Thoracic aorta (tissue), 2 donors: ENCODE results near the gene ZFP62. TPM values are rescaled to one million over a fixed set of nuclear protein-coding genes. Genes with fewer than 3 reads are reported as not detected.

Experiments
- ATAC-seq: fragments of 150-250 bp; one replicate; pipeline ENCODE4 v1.8.0; 2017; ENCODE audit warnings: low read depth; ENCODE audit not compliant: insufficient number of reproducible peaks, low FRiP score
- DNase-seq: peaks from one replicate; pipeline ENCODE4 v3.0.0-alpha.2; 2020; ENCODE audit warnings: low spot score
- H3K27ac ChIP-seq, 2 donors: fragments of 200-600 bp; sonication (generic); 1 replicate in 1 of 2; 2 replicates in 1 of 2; pipeline ENCODE4 v1.5.1; 2016; ENCODE audit warnings: mild to moderate bottlenecking in 2 of 2, moderate library complexity in 2 of 2
- H3K27me3 ChIP-seq: fragments of 200-600 bp; sonication (generic); replicated peaks from 2 replicates; pipeline ENCODE4 v1.6.0; 2016; ENCODE audit warnings: mild to moderate bottlenecking; ENCODE audit not compliant: insufficient read depth
- H3K36me3 ChIP-seq: fragments of 200-600 bp; sonication (generic); one replicate; pipeline ENCODE4 v1.5.1; 2016
- H3K4me1 ChIP-seq, 2 donors: fragments of 200-600 bp; sonication (generic); 1 replicate in 1 of 2; 2 replicates in 1 of 2; pipeline versions ENCODE4 v1.5.1 to v1.6.0; 2016; ENCODE audit warnings: low read depth in 2 of 2, mild to moderate bottlenecking in 1 of 2; ENCODE audit not compliant: control insufficient read depth in 1 of 2
- H3K4me3 ChIP-seq: fragments of 200-600 bp; sonication (generic); 2 replicates; pipeline ENCODE4 v1.5.1; 2016; ENCODE audit warnings: mild to moderate bottlenecking
- H3K9me3 ChIP-seq: fragments of 200-600 bp; sonication (generic); 2 replicates; pipeline ENCODE4 v1.5.1; 2016
- total RNA-seq, 2 donors: library from RNA; depleted of rRNA; stranded (reverse); fragments of >200 nt; gene quantifications; one replicate each; pipeline versions ENCODE4 v1.1.0 to v1.2.3, GENCODE V29; 2016
- TF ChIP-seq, protein P1 (sequence below): fragments of 200-600 bp; sonication (generic); IDR thresholded peaks from one replicate; pipeline ENCODE4 v1.5.1; 2019; ENCODE audit warnings: antibody characterized with exemption

ZFP62 gene
- total RNA-seq, 2 donors from 2014 or later, result 12.2 to 19.0 TPM

DNA sequence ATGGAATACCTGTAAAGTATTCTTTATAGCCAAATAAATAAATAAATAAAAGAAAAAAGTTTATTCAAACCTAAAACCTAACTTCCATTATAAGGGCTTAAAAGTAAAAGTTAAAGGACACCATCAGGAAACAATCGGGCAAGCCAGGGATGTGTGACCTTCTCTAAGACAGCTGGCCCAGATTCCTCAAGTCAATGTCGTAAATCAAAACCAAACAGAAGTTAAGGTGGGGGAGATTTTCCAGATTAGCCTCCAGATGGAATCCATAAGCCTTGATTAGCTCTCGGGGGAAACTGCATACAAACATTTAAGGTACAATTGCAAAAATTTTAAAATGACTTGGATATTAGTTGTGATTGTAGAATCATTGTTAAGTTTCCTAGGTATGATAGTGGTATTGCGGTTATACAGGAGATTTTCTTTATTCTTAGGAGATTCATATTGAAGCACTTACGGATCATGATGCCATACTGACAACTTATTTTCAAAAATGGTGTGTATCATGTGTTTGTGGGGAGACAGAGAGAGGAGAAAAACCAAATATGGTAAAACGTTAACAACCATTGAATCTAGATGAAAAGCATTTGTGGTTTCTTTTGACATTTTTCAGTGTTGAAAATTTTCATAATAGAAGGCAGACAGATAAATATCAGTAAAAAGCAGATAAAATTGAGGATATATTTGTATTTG, 37.0 kb downstream of the ZFP62 start:
- Histone ChIP-seq H3K4me1 (peaks cover 18 to 38% of the 10 kb centered on the region in 2 donors), H3K27me3 (no peaks in the 10 kb centered on the region), H3K9me3 (peaks cover 1% of the 10 kb centered on the region), H3K27ac (no peak overlapping the region), H3K36me3 (peaks cover under 1% of the 10 kb centered on the region), H3K4me3 (no peak overlapping the region)
- ATAC-seq (no peak), DNase-seq (no peak)
- TF ChIP-seq, protein P1, sequence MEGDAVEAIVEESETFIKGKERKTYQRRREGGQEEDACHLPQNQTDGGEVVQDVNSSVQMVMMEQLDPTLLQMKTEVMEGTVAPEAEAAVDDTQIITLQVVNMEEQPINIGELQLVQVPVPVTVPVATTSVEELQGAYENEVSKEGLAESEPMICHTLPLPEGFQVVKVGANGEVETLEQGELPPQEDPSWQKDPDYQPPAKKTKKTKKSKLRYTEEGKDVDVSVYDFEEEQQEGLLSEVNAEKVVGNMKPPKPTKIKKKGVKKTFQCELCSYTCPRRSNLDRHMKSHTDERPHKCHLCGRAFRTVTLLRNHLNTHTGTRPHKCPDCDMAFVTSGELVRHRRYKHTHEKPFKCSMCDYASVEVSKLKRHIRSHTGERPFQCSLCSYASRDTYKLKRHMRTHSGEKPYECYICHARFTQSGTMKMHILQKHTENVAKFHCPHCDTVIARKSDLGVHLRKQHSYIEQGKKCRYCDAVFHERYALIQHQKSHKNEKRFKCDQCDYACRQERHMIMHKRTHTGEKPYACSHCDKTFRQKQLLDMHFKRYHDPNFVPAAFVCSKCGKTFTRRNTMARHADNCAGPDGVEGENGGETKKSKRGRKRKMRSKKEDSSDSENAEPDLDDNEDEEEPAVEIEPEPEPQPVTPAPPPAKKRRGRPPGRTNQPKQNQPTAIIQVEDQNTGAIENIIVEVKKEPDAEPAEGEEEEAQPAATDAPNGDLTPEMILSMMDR, result no peak

DNA sequence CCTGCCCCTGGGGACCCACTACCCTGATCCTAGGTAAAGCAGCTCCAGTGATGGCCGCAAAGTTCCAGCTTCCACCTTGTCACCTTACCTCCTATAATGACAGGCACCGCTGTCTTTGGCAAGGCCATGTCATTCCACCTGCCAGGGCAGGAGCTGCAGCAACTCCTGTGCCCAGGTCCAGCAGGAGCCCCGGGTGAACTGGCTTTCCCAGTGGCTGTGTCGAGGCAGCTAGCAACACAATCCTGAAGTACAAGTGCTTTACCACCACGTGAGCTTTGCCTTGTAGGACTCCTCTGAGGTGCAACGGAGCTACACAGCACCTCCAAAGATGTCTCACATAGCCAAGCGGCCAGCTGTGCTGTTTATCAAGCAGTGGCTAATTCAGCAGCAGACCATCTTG, 37.7 kb downstream of the ZFP62 start:
- H3K4me3 ChIP-seq, result no peak overlapping the region
- H3K9me3 ChIP-seq, result no peaks in the 10 kb centered on the region
- TF ChIP-seq, protein P1, result no peak
- peaks cover 18 to 42% of the 10 kb centered on the region in 2 donors for H3K4me1 ChIP-seq
- no peaks in the 10 kb centered on the region for H3K36me3 ChIP-seq
- no peak overlapping the region for H3K27ac ChIP-seq
- H3K27me3 ChIP-seq, result no peaks in the 10 kb centered on the region
- ATAC-seq, result no peak
- no peak for DNase-seq

DNA sequence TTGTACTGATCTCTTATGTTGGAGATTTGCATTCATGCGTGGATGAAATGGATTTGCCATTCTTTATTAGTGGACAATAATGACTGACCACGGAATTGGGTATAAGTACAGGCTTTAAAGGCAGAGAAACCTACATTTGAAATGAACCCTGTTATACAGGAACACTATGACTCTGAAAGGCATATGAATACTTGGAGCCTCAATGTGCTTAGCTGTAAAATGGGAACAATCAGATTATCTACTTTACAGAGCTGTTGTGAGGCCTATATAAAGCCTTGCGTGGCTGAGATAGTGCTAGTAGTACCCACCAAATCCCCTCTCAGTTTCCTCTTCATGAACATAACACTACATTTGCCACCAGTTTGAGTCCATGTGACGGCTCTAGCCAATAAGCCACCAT, 39.5 kb downstream of the ZFP62 start:
- DNase-seq (no peak), ATAC-seq (no peak)
- Histone ChIP-seq H3K4me3 (no peak overlapping the region), H3K27me3 (no peaks in the 10 kb centered on the region), H3K4me1 (peaks cover 22 to 55% of the 10 kb centered on the region in 2 donors), H3K27ac (peak overlapping the region in 1 of 2 donors; percentile 11), H3K36me3 (no peaks in the 10 kb centered on the region), H3K9me3 (no peaks in the 10 kb centered on the region)
- TF ChIP-seq, protein P1, result no peak

DNA sequence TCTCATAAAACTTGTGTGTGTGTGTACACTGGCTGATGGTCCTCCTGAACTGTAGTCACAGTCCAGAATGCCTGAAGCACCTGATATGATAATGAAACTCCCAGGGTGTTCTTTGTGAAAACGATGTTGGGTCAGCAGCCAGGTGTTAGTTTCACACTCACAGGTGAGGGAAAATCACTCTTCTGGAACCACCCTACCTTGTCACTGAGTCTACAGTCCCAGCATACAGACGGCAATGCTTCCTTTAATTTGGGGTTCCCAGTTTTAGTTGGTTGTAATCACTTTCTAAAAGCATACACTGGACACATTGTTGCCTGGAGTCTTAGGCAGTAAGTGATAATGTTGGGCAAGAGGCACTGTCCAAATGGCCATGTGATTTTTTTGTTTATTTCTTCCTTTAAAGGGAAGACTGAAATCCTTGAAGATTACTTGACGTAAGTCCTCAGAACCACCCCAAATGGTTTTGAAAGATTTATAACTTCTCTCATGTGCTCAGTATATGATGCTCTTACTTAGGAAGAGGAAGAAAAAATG, 40.2 kb downstream of the ZFP62 start:
- no peaks in the 10 kb centered on the region for H3K27me3 ChIP-seq
- DNase-seq (no peak), ATAC-seq (no peak)
- no peaks in the 10 kb centered on the region for H3K9me3 ChIP-seq
- TF ChIP-seq, protein P1, result no peak
- peak overlapping the region in 1 of 2 donors; percentile 56 for H3K27ac ChIP-seq
- no peaks in the 10 kb centered on the region for H3K36me3 ChIP-seq
- peaks cover 18 to 50% of the 10 kb centered on the region in 2 donors for H3K4me1 ChIP-seq
- no peak overlapping the region for H3K4me3 ChIP-seq

DNA sequence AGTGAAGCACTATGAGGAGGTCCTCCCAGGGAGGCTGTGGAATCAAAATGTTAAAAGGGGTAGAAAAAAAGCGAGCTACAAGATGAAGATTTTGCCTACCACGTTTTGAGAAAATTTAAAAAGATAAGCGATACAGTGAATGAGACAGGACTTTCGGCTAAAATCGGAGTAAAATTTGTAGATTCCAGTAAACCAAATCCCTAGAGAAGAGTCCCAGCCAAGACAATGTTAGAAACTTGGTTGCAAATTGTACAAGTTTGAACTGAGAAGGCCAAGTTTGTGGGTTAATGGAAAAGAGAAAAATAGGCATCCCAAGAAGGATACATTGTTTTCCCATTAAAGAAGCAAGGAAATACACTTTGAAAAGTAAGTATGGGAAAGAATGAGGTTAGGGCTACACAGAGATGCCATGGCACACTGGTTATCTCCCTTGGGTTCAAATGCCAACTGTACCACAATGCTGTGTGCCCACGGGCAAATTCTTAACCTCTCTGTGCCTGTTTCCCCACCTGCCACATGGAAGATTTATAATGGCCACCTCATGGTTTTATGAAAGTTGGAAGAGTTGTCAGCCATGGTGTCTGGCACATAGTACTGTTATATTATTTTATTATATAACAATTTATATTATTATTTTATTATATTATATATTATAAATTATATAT, 42.3 kb downstream of the ZFP62 start:
- Histone ChIP-seq H3K4me1 (peaks cover 11 to 36% of the 10 kb centered on the region in 2 donors), H3K27me3 (no peaks in the 10 kb centered on the region), H3K27ac (peak overlapping the region in 1 of 2 donors; percentile 36), H3K9me3 (no peaks in the 10 kb centered on the region), H3K36me3 (no peaks in the 10 kb centered on the region), H3K4me3 (no peak overlapping the region)
- no peak for DNase-seq
- TF ChIP-seq, protein P1, result no peak
- no peak for ATAC-seq
